HS-5 (cell line): ENCODE measurements around the gene NTRK3.

Source experiments
- DNase-seq: peaks from one replicate; pipeline ENCODE4 v3.0.0-alpha.2; 2012; ENCODE audit warnings: low read depth

The NTRK3 gene

GRCh38 chr15:87817553-87817952, 439.0 kb downstream of the NTRK3 start:
- peak; percentile 4 for DNase-seq

GRCh38 chr15:87816811-87817210, 439.7 kb downstream of the NTRK3 start:
- peak; percentile 93 for DNase-seq

GRCh38 chr15:87816016-87816415, 440.5 kb downstream of the NTRK3 start:
- no peak for DNase-seq
